ENCODE data around the gene TENM4. TPM values are rescaled to one million over a fixed set of nuclear protein-coding genes. Genes with fewer than 3 reads are reported as not detected.

TENM4 gene
- total and polyA plus RNA-seq, 2 of the 8 experiments (the other 6 are each of a cell fraction or from before 2014, with no cell fraction given) = 3.5 to 7.2 TPM

GRCh38 chr11:78803995-78804394 lies 636.8 kb downstream of the TENM4 start:
- ChIA-PET CTCF (ENCODE audit: partially characterized antibody) (interaction anchor here (0.8 to 10.3 kb wide), 12 partner anchors 6 to 365 kb away, joined by 3 to 187 read pairs (median 4); no protein-coding TSS in a partner anchor), POLR2A (ENCODE audit: partially characterized antibody) (interaction anchor here (1.0 kb wide), 1 partner anchor 9 kb away, joined by 3 read pairs; no protein-coding TSS in a partner anchor)
- no peak overlapping the region for H3K23ac ChIP-seq (ENCODE audit: insufficient read length)
- H3K27ac ChIP-seq (ENCODE audit: low read depth, low read length) = no peak overlapping the region
- no peak overlapping the region for H3K4ac ChIP-seq (replicated peaks; ENCODE audit: insufficient read length, low read depth, low read length)
- H4K5ac ChIP-seq (ENCODE audit: insufficient read length, low read depth, low read length) = no peak overlapping the region
- H3K27me3 ChIP-seq (replicated peaks in 1 of 4; ENCODE audit: control insufficient read depth in 3 of 4, extremely low read depth in 1 of 4, insufficient read depth in 3 of 4, low read length in 3 of 4) = no peaks in the 10 kb centered on the region
- H3K4me1 ChIP-seq (replicated peaks in 1 of 4; ENCODE audit: control insufficient read depth in 3 of 4, insufficient read depth in 4 of 4, low read length in 3 of 4) = peaks cover 0 to 17% (median 10%) of the 10 kb centered on the region in 4 experiments; a peak in 4 of 7 replicates
- H3K4me2 ChIP-seq (ENCODE audit: insufficient read depth in 1 of 2, low read depth in 2 of 2, low read length in 2 of 2) = no peak overlapping the region
- DNase-seq (ENCODE audit: low read depth in 1 of 2, low spot score in 2 of 2) (no peak), FAIRE-seq (no peak)
- no peak overlapping the region for H2BK5ac ChIP-seq (ENCODE audit: low read depth, low read length)
- no peak overlapping the region for H2BK20ac ChIP-seq (ENCODE audit: low read length)
- no peak overlapping the region for H3K9ac ChIP-seq (replicated peaks in 1 of 4; ENCODE audit: extremely low read depth in 1 of 4, low read depth in 3 of 4, low read length in 3 of 4)
- no peak overlapping the region for H3K14ac ChIP-seq (ENCODE audit: insufficient read length)
- H2BK120ac ChIP-seq (replicated peaks; ENCODE audit: low read depth, low read length) = no peak overlapping the region
- H3K36me3 ChIP-seq (ENCODE audit: control insufficient read depth in 2 of 4, insufficient read depth in 4 of 4, low read length in 3 of 4) = no peaks in the 10 kb centered on the region
- TF ChIP-seq SP4 (IDR thresholded peaks at IDR 0.05; ENCODE audit: low read length) (no peak), ATF3 (IDR thresholded peaks at IDR 0.05; ENCODE audit: insufficient read depth, low read depth, low read length) (no peak), POLR2A (IDR thresholded peaks at IDR 0.05; ENCODE audit: control extremely low read depth in 1 of 2, low read depth in 2 of 2, low read length in 2 of 2) (no peak), RFX5 (IDR thresholded peaks at IDR 0.05; ENCODE audit: borderline replicate concordance, low read depth, low read length) (no peak)
- H2AFZ ChIP-seq (ENCODE audit: low read length) = no peak overlapping the region
- H2BK12ac ChIP-seq (ENCODE audit: low read depth, low read length) = no peak overlapping the region
- no peak overlapping the region for H2AK5ac ChIP-seq (ENCODE audit: low read depth, low read length)
- no peaks in the 10 kb centered on the region for H3K79me2 ChIP-seq (ENCODE audit: control insufficient read depth in 1 of 2, insufficient read depth in 2 of 2, low read length in 2 of 2)
- H4K20me1 ChIP-seq (replicated peaks in 1 of 2; ENCODE audit: control insufficient read depth in 1 of 2, insufficient read depth in 2 of 2, low read length in 2 of 2) = no peaks in the 10 kb centered on the region
- H3K23me2 ChIP-seq (ENCODE audit: low read depth, low read length) = no peaks in the 10 kb centered on the region
- no peak overlapping the region for H4K8ac ChIP-seq (ENCODE audit: extremely low read depth, insufficient read depth, low read length)
- no peaks in the 10 kb centered on the region for H3K79me1 ChIP-seq (ENCODE audit: low read depth, low read length)
- WGBS, 2 experiments (ENCODE audit: extremely low coverage in 1 of 2, insufficient coverage in 1 of 2, insufficient read length in 1 of 2, insufficient replicate concordance in 2 of 2, low coverage in 1 of 2, low lambda C conversion rate in 2 of 2, missing lambda C conversion rate in 1 of 2) = 80% methylated on average over 3 of the region's 3 CpGs; no CpG with 5 or more reads in 1 of the 2 experiments
- H4K91ac ChIP-seq (replicated peaks; ENCODE audit: insufficient read length, low read length) = no peak overlapping the region
- H3K18ac ChIP-seq (ENCODE audit: extremely low read depth, low read length) = no peak overlapping the region
- H2BK15ac ChIP-seq (ENCODE audit: low read length) = no peak overlapping the region
- no peaks in the 10 kb centered on the region for H3K9me3 ChIP-seq (ENCODE audit: insufficient read depth in 2 of 2, low read depth in 1 of 2, low read length in 1 of 2)
- H3K4me3 ChIP-seq (ENCODE audit: extremely low read depth in 1 of 4, insufficient read depth in 2 of 4, low read depth in 3 of 4, low read length in 4 of 4) = no peak overlapping the region
- H3K56ac ChIP-seq (replicated peaks; ENCODE audit: insufficient read length, low read depth, low read length) = no peak overlapping the region
